ENCODE measurements around the gene DCANP1. TPM values are rescaled to one million over a fixed set of nuclear protein-coding genes. Genes with fewer than 3 reads are reported as not detected.

Gene DCANP1
- total and polyA plus RNA-seq, 3 donors from 2014 or later: not detected

- intact Hi-C loops (cut with DNase I; ENCODE audit: low total_unique reads): no loop called here
- TF ChIP-seq POLR2A (IDR thresholded peaks at IDR 0.05) (no peak), CTCF (IDR thresholded peaks at IDR 0.05) (no peak)
- WGBS, 2 donors: 70 to 93% methylated on average over 1 of the region's 1 CpG
- no peaks in the 10 kb centered on the region for H3K27me3 ChIP-seq
- no peak overlapping the region for H3K27ac ChIP-seq
- H3K36me3 ChIP-seq (ENCODE audit: low read depth, missing control alignments): no peaks in the 10 kb centered on the region
- H3K9me3 ChIP-seq: no peaks in the 10 kb centered on the region
- no peaks in the 10 kb centered on the region for H3K4me1 ChIP-seq
- DNase-seq: no peak
- no peak overlapping the region for H3K4me3 ChIP-seq
Observed at GRCh38 chr5:135428586-135428985, 18.6 kb downstream of the DCANP1 start.

- no peaks in the 10 kb centered on the region for H3K27me3 ChIP-seq
- no peaks in the 10 kb centered on the region for H3K9me3 ChIP-seq
- no peaks in the 10 kb centered on the region for H3K36me3 ChIP-seq (ENCODE audit: low read depth, missing control alignments)
- no peaks in the 10 kb centered on the region for H3K4me1 ChIP-seq
- 63 to 71% methylated on average over 7 of the region's 7 CpGs for WGBS, 2 donors
- H3K27ac ChIP-seq: no peak overlapping the region
- DNase-seq: peak; percentile 43
- no peak for TF ChIP-seq POLR2A (IDR thresholded peaks at IDR 0.05)
- peak in 2 of 3 experiments; percentile 49 to 63 for TF ChIP-seq CTCF (IDR thresholded peaks at IDR 0.05)
- no peak overlapping the region for H3K4me3 ChIP-seq
- intact Hi-C loops (cut with DNase I; ENCODE audit: low total_unique reads): no loop called here
Observed at GRCh38 chr5:135426102-135427082, 20.8 kb downstream of the DCANP1 start.

- Histone ChIP-seq H3K4me1 (no peaks in the 10 kb centered on the region), H3K9me3 (no peaks in the 10 kb centered on the region), H3K27me3 (no peaks in the 10 kb centered on the region), H3K27ac (no peak overlapping the region), H3K36me3 (ENCODE audit: low read depth, missing control alignments) (no peaks in the 10 kb centered on the region), H3K4me3 (no peak overlapping the region)
- TF ChIP-seq CTCF (IDR thresholded peaks at IDR 0.05) (no peak), POLR2A (IDR thresholded peaks at IDR 0.05) (no peak)
- DNase-seq: no peak
- intact Hi-C loops (cut with DNase I; ENCODE audit: low total_unique reads): no loop called here
- 43 to 48% methylated on average over 2 of the region's 2 CpGs for WGBS, 2 donors
Observed at GRCh38 chr5:135425641-135426040, 21.5 kb downstream of the DCANP1 start.

- H3K36me3 ChIP-seq (ENCODE audit: low read depth, missing control alignments): no peaks in the 10 kb centered on the region
- intact Hi-C loops (cut with DNase I; ENCODE audit: low total_unique reads): no loop called here
- H3K4me3 ChIP-seq: no peak overlapping the region
- no peaks in the 10 kb centered on the region for H3K27me3 ChIP-seq
- no peaks in the 10 kb centered on the region for H3K9me3 ChIP-seq
- DNase-seq: no peak
- H3K27ac ChIP-seq: no peak overlapping the region
- 87 to 95% methylated on average over 1 of the region's 1 CpG for WGBS, 2 donors
- no peaks in the 10 kb centered on the region for H3K4me1 ChIP-seq
- TF ChIP-seq CTCF (IDR thresholded peaks at IDR 0.05): no peak
- TF ChIP-seq POLR2A (IDR thresholded peaks at IDR 0.05): no peak
Observed at GRCh38 chr5:135423846-135424168, 23.3 kb downstream of the DCANP1 start.

All from testis (tissue), 3 donors.